T-cell (primary cell): Measurements from ENCODE around the gene CD59. TPM values are rescaled to one million over a fixed set of nuclear protein-coding genes. Genes with fewer than 3 reads are reported as not detected.
"Not testable (repeated sequence)": the region's sequence is repeated elsewhere in the genome, so short reads cannot be mapped to it uniquely, and the experiment has no call there.

ENCODE experiments used
- ATAC-seq, 4 experiments: fragments of 200-7000 bp in 3 of 4; fragments of 150-1000 bp in 1 of 4; cut with Tn5 transposase; replicated peaks in 1 of 4; 1 replicate in 3 of 4; 2 replicates in 1 of 4; pipeline ENCODE4 v1.10.0; 2021; ENCODE audit warnings: moderate library complexity in 3 of 4, mild to moderate bottlenecking in 2 of 4, moderate number of reproducible peaks in 1 of 4
- CTCF ChIA-PET, 2 donors: fragments of 300-600 bp; sonication (Branson Sonifier 250); formaldehyde crosslinking; loops; one replicate each; lab custom pipeline; 2022; ENCODE audit warnings: antibody characterized with exemption in 2 of 2; lab: Charles Lee
- POLR2A ChIA-PET, 2 donors: fragments of 300-600 bp; sonication (Branson Sonifier 250); formaldehyde crosslinking; loops; one replicate each; lab custom pipeline; 2022; ENCODE audit warnings: antibody characterized with exemption in 2 of 2; lab: Charles Lee
- DNase-seq, 35 experiments: peaks; one replicate each; pipeline versions ENCODE4 v3.0.0 to v3.0.0-alpha.2; 2013 to 2023
- H3K27ac ChIP-seq: one replicate; pipeline ENCODE4 v1.5.1; 2013; ENCODE audit warnings: low read length
- H3K27me3 ChIP-seq, 2 experiments: replicated peaks in 1 of 2; 1 replicate in 1 of 2; 2 replicates in 1 of 2; pipeline versions ENCODE4 v1.6.1 to v1.7.0; 2013; ENCODE audit warnings: low read length in 1 of 2, mixed read lengths in 1 of 2; ENCODE audit not compliant: control insufficient read depth in 2 of 2, insufficient read depth in 2 of 2; ENCODE audit errors: extremely low read depth in 1 of 2
- H3K36me3 ChIP-seq, 2 donors: 1 replicate in 1 of 2; 2 replicates in 1 of 2; pipeline versions ENCODE4 v1.6.1 to v1.7.0; 2013; ENCODE audit warnings: low read length in 1 of 2; ENCODE audit not compliant: control insufficient read depth in 2 of 2, insufficient read depth in 1 of 2; ENCODE audit errors: extremely low read depth in 1 of 2
- H3K4me1 ChIP-seq, 2 experiments: 1 replicate in 1 of 2; 2 replicates in 1 of 2; pipeline versions ENCODE4 v1.6.1 to v1.7.0; 2013; ENCODE audit warnings: low read length in 2 of 2, mixed read lengths in 1 of 2; ENCODE audit not compliant: insufficient read depth in 2 of 2, control insufficient read depth in 1 of 2; ENCODE audit errors: extremely low read depth in 1 of 2
- H3K4me3 ChIP-seq, 2 donors: 1 replicate in 1 of 2; 2 replicates in 1 of 2; pipeline versions ENCODE4 v1.5.1 to v1.7.0; 2013; ENCODE audit warnings: mild to moderate bottlenecking in 2 of 2, low read length in 1 of 2, moderate library complexity in 1 of 2; ENCODE audit not compliant: control insufficient read depth in 1 of 2; ENCODE audit errors: extremely low read depth in 1 of 2
- H3K9me3 ChIP-seq: 2 replicates; pipeline ENCODE4 v1.7.0; 2013
- H3K27ac Mint-ChIP-seq, 2 donors: one replicate each; pipeline ENCODE4 v1.8.0; 2020 to 2021; ENCODE audit warnings: mild to moderate bottlenecking in 2 of 2, mixed read lengths in 2 of 2
- H3K27me3 Mint-ChIP-seq, 2 donors: one replicate each; pipeline ENCODE4 v1.8.0; 2021 to 2022; ENCODE audit warnings: mixed read lengths in 2 of 2
- H3K36me3 Mint-ChIP-seq: one replicate; pipeline ENCODE4 v1.8.0; 2021; ENCODE audit warnings: mixed read lengths
- H3K4me1 Mint-ChIP-seq, 3 donors: one replicate each; pipeline ENCODE4 v1.8.0; 2020 to 2022; ENCODE audit warnings: mixed read lengths in 3 of 3, mild to moderate bottlenecking in 1 of 3
- H3K4me3 Mint-ChIP-seq, 3 donors: one replicate each; pipeline ENCODE4 v1.8.0; 2020 to 2022; ENCODE audit warnings: mild to moderate bottlenecking in 3 of 3, mixed read lengths in 3 of 3, moderate library complexity in 3 of 3
- H3K9me3 Mint-ChIP-seq, 3 donors: one replicate each; pipeline ENCODE4 v1.8.0; 2020 to 2022; ENCODE audit warnings: mixed read lengths in 3 of 3
- WGBS: methylation state at CpG from one replicate; pipeline ENCODE4 v1.1.5; 2013; ENCODE audit warnings: missing lambda C conversion rate; ENCODE audit not compliant: insufficient coverage; 5-methylcytosine and 5-hydroxymethylcytosine counted together
- total RNA-seq, 35 experiments: library from RNA in 6 of 35; stranded (reverse) in 6 of 35; fragments of 120-200 nt in 1 of 35; gene quantifications; one replicate each; pipeline versions ENCODE4 v1.2.1 to v1.2.4 and lab custom pipeline; 2013 to 2026

The CD59 gene
- total RNA-seq, 5 donors from 2014 or later (not counting 1 experiment from before 2014, with no cell fraction given) = 34.3 to 85.8 (median 71.9) TPM

GRCh38 chr11:33667819-33668467, 68.3 kb downstream of the CD59 start:
- POLR2A ChIA-PET = no interaction called here
- Mint-ChIP-seq H3K9me3 (no peaks in the 10 kb centered on the region), H3K27ac (no peak overlapping the region), H3K4me1 (no peaks in the 10 kb centered on the region), H3K4me3 (no peak overlapping the region), H3K27me3 (peaks cover 11 to 16% of the 10 kb centered on the region in 2 donors), H3K36me3 (no peaks in the 10 kb centered on the region)
- H3K27ac ChIP-seq = no peak overlapping the region
- H3K27me3 ChIP-seq = peaks cover 0 to 22% of the 10 kb centered on the region in 2 experiments
- DNase-seq (no peak), ATAC-seq (no peak)
- H3K4me1 ChIP-seq = no peaks in the 10 kb centered on the region
- H3K9me3 ChIP-seq = no peaks in the 10 kb centered on the region
- H3K4me3 ChIP-seq = no peak overlapping the region
- CTCF ChIA-PET = interaction anchor here in 1 of 2 donors (0.7 kb wide), 1 partner anchor 15 kb away, joined by 3 read pairs; no protein-coding TSS in a partner anchor
- 84% methylated on average over 16 of the region's 18 CpGs for WGBS
- H3K36me3 ChIP-seq = no peaks in the 10 kb centered on the region

- 28% methylated on average over 2 of the region's 6 CpGs for WGBS
- no peak for DNase-seq
- no peaks in the 10 kb centered on the region for H3K36me3 ChIP-seq
- H3K27me3 ChIP-seq = peaks cover 0 to 21% of the 10 kb centered on the region in 2 experiments
- H3K36me3 Mint-ChIP-seq = no peaks in the 10 kb centered on the region
- ChIA-PET CTCF (no interaction called here), POLR2A (no interaction called here)
- ATAC-seq = no peak
- H3K27me3 Mint-ChIP-seq = peaks cover 11 to 15% of the 10 kb centered on the region in 2 donors
- H3K27ac Mint-ChIP-seq = no peak overlapping the region
- H3K4me1 Mint-ChIP-seq = no peaks in the 10 kb centered on the region
- H3K9me3 Mint-ChIP-seq = no peaks in the 10 kb centered on the region
- H3K4me3 Mint-ChIP-seq = no peak overlapping the region
- H3K4me1 ChIP-seq = no peaks in the 10 kb centered on the region
- H3K9me3 ChIP-seq = no peaks in the 10 kb centered on the region
- no peak overlapping the region for H3K27ac ChIP-seq
- H3K4me3 ChIP-seq = no peak overlapping the region
These were observed 70.7 kb downstream of the CD59 start for GRCh38 chr11:33665350-33666106.

DNA sequence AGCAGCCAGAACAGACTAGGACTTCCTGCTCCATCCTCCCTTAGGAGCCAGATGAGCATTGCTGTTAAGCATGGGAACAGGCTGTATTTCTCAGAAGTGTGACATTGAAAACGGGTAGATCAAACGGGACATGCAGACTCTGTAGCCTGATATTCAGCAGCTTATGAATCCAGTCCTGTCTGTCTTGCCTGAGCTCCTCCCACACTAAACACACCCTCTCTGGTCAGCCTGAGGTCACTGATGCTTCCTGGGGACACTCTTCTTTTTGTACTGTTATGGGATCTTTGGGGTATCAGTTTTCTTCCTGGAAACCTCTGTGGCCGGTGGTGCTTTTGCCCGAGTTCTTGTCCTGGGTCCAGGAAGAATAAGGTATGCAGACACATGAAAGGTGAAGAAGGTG, 71.4 kb downstream of the CD59 start:
- CTCF ChIA-PET = no interaction called here
- peaks cover 0 to 25% of the 10 kb centered on the region in 2 experiments for H3K27me3 ChIP-seq
- peaks cover 11 to 15% of the 10 kb centered on the region in 2 donors for H3K27me3 Mint-ChIP-seq

GRCh38 chr11:33664166-33664565, 72.1 kb downstream of the CD59 start:
- Mint-ChIP-seq H3K4me3 (no peak overlapping the region), H3K4me1 (no peaks in the 10 kb centered on the region), H3K36me3 (no peaks in the 10 kb centered on the region), H3K27ac (no peak overlapping the region), H3K27me3 (peaks cover 11 to 15% of the 10 kb centered on the region in 2 donors), H3K9me3 (no peaks in the 10 kb centered on the region)
- no peak overlapping the region for H3K27ac ChIP-seq
- H3K4me3 ChIP-seq = no peak overlapping the region
- H3K27me3 ChIP-seq = peaks cover 0 to 25% of the 10 kb centered on the region in 2 experiments
- ATAC-seq (no peak), DNase-seq (no peak)
- H3K9me3 ChIP-seq = no peaks in the 10 kb centered on the region
- POLR2A ChIA-PET = no interaction called here
- CTCF ChIA-PET = no interaction called here
- no peaks in the 10 kb centered on the region for H3K36me3 ChIP-seq
- no CpG with 5 or more reads among the region's 6 CpGs for WGBS
- H3K4me1 ChIP-seq = no peaks in the 10 kb centered on the region

More for the DNA sequence above, 71.4 kb downstream of the CD59 start:
- Mint-ChIP-seq H3K4me3 (no peak overlapping the region), H3K27ac (no peak overlapping the region), H3K36me3 (no peaks in the 10 kb centered on the region), H3K9me3 (no peaks in the 10 kb centered on the region), H3K4me1 (no peaks in the 10 kb centered on the region)
- no peak overlapping the region for H3K4me3 ChIP-seq
- POLR2A ChIA-PET = no interaction called here
- no peak for ATAC-seq
- H3K27ac ChIP-seq = no peak overlapping the region
- H3K4me1 ChIP-seq = no peaks in the 10 kb centered on the region
- no peaks in the 10 kb centered on the region for H3K36me3 ChIP-seq
- WGBS = 71% methylated on average over 2 of the region's 4 CpGs
- H3K9me3 ChIP-seq = no peaks in the 10 kb centered on the region
- DNase-seq = no peak

- Mint-ChIP-seq H3K27ac (no peak overlapping the region), H3K36me3 (no peaks in the 10 kb centered on the region), H3K4me1 (no peaks in the 10 kb centered on the region), H3K9me3 (no peaks in the 10 kb centered on the region), H3K4me3 (no peak overlapping the region), H3K27me3 (peaks cover 11% of the 10 kb centered on the region in 2 donors)
- DNase-seq = no peak
- H3K9me3 ChIP-seq = no peaks in the 10 kb centered on the region
- no peak overlapping the region for H3K4me3 ChIP-seq
- no peak for ATAC-seq
- no peak overlapping the region for H3K27ac ChIP-seq
- H3K4me1 ChIP-seq = no peaks in the 10 kb centered on the region
- POLR2A ChIA-PET = no interaction called here
- no peaks in the 10 kb centered on the region for H3K36me3 ChIP-seq
- H3K27me3 ChIP-seq = peaks cover 0 to 29% of the 10 kb centered on the region in 2 experiments
- CTCF ChIA-PET = no interaction called here
These were observed 73.1 kb downstream of the CD59 start for GRCh38 chr11:33663121-33663520.

DNA sequence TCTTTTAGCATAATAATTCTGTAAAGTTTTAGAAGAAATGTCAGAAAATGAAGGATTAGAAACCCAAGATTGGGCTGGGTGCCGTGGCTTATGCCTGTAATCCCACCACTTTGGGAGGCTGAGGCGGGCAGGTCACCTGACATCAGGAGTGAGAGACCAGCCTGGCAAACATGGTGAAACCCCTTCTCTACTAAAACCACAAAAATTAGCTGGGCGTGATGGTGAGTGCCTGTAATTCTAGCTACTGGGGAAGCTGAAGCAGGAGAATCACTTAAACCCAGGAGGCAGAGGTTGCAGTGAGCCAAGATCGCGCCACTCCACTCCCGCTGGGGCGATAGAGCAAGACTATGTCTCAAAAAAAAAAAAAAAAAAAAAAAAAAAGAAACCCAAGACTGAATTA, 74.7 kb downstream of the CD59 start:
- H3K9me3 ChIP-seq, H3K36me3 ChIP-seq, H3K27ac ChIP-seq, H3K4me3 ChIP-seq, H3K27ac Mint-ChIP-seq, H3K36me3 Mint-ChIP-seq, H3K4me1 ChIP-seq, CTCF ChIA-PET, ATAC-seq, H3K4me3 Mint-ChIP-seq, H3K9me3 Mint-ChIP-seq, POLR2A ChIA-PET, DNase-seq, H3K4me1 Mint-ChIP-seq: not testable (repeated sequence)
- peaks cover 0 to 35% of the 10 kb centered on the region in 2 experiments for H3K27me3 ChIP-seq
- no CpG with 5 or more reads among the region's 7 CpGs for WGBS
- peaks cover 11% of the 10 kb centered on the region in 2 donors for H3K27me3 Mint-ChIP-seq
